ENCODE measurements around the gene INSL3. TPM values are rescaled to one million over a fixed set of nuclear protein-coding genes. Genes with fewer than 3 reads are reported as not detected.

Gene INSL3
- total and polyA plus RNA-seq, 2 donors (not counting 3 experiments of a cell fraction or from before 2014, with no cell fraction given): not detected

GRCh38 chr19:17848595-17849292 is 27.4 kb upstream of the INSL3 start:
- Histone ChIP-seq H4K20me1 (replicated peaks; ENCODE audit: control insufficient read depth, extremely low read depth, insufficient read depth, low read length) (no peaks in the 10 kb centered on the region), H3K9ac (replicated peaks; ENCODE audit: extremely low read depth, insufficient read depth, low read length) (no peak overlapping the region), H2AFZ (ENCODE audit: low read depth, low read length) (no peak overlapping the region), H3K9me3 (replicated peaks; ENCODE audit: control insufficient read depth, insufficient read depth, low read length) (no peaks in the 10 kb centered on the region), H3K27ac (ENCODE audit: insufficient read depth, low read depth, low read length) (no peak overlapping the region), H3K4me2 (ENCODE audit: insufficient read depth, low read length) (no peak overlapping the region), H3K9me1 (replicated peaks; ENCODE audit: control insufficient read depth, extremely low read depth, insufficient read depth, low read length) (no peaks in the 10 kb centered on the region), H3K79me2 (ENCODE audit: control insufficient read depth, insufficient read depth, low read length) (no peaks in the 10 kb centered on the region), H3K4me3 (replicated peaks in 1 of 3; ENCODE audit: insufficient read depth in 1 of 3, low read depth in 1 of 3, low read length in 3 of 3) (no peak overlapping the region), H3K36me3 (ENCODE audit: control insufficient read depth in 2 of 2, extremely low read depth in 1 of 2, insufficient read depth in 2 of 2, low read length in 2 of 2) (no peaks in the 10 kb centered on the region), H3K4me1 (ENCODE audit: control insufficient read depth, extremely low read depth, insufficient read depth, low read length) (no peaks in the 10 kb centered on the region), H3K27me3 (ENCODE audit: control insufficient read depth in 2 of 2, insufficient read depth in 2 of 2, low read length in 2 of 2) (no peaks in the 10 kb centered on the region)
- FAIRE-seq: no peak
- dilution Hi-C loops (cut with MboI; ENCODE audit: extremely low pct_ligation_motif_present, low sequenced_read_pairs) (no loop called here), intact Hi-C loops (cut with micrococcal nuclease) (no loop called here)
- DNase-seq (ENCODE audit: low read depth, low spot score): no peak
- no peak for TF ChIP-seq JUN (IDR thresholded peaks at IDR 0.05; ENCODE audit: borderline replicate concordance, insufficient read depth, insufficient read length, low read depth)
- ChIA-PET CTCF (interaction anchor here (0.8 to 1.9 kb wide), 4 partner anchors 10 to 431 kb away, joined by 3 to 13 read pairs (median 4); partner anchors contain the start of gene RPL18A), POLR2A (interaction anchor here (1.6 kb wide), 1 partner anchor 11 kb away, joined by 4 read pairs; the partner anchor contains the start of gene RPL18A)
- BruUV-seq (replicated peaks): no TSS peak

- POLR2A ChIA-PET: interaction anchor here (0.7 kb wide), 2 partner anchors 12 to 569 kb away, joined by 4 to 7 read pairs; no protein-coding TSS in a partner anchor
- Histone ChIP-seq H3K4me1 (ENCODE audit: control insufficient read depth, extremely low read depth, insufficient read depth, low read length) (peaks cover under 1% of the 10 kb centered on the region), H3K27me3 (ENCODE audit: control insufficient read depth in 2 of 2, insufficient read depth in 2 of 2, low read length in 2 of 2) (no peaks in the 10 kb centered on the region), H3K27ac (ENCODE audit: insufficient read depth, low read depth, low read length) (no peak within 1 kb of the TSS), H3K9me1 (replicated peaks; ENCODE audit: control insufficient read depth, extremely low read depth, insufficient read depth, low read length) (no peaks in the 10 kb centered on the region), H3K4me2 (ENCODE audit: insufficient read depth, low read length) (peak within 1 kb of the TSS; percentile 29), H3K4me3 (replicated peaks in 1 of 3; ENCODE audit: insufficient read depth in 1 of 3, low read depth in 1 of 3, low read length in 3 of 3) (peak within 1 kb of the TSS in 1 of 3 experiments; percentile 45), H3K9ac (replicated peaks; ENCODE audit: extremely low read depth, insufficient read depth, low read length) (no peak within 1 kb of the TSS), H4K20me1 (replicated peaks; ENCODE audit: control insufficient read depth, extremely low read depth, insufficient read depth, low read length) (no peaks in the 10 kb centered on the region), H3K9me3 (replicated peaks; ENCODE audit: control insufficient read depth, insufficient read depth, low read length) (no peaks in the 10 kb centered on the region), H3K79me2 (ENCODE audit: control insufficient read depth, insufficient read depth, low read length) (no peaks in the 10 kb centered on the region), H3K36me3 (ENCODE audit: control insufficient read depth in 2 of 2, extremely low read depth in 1 of 2, insufficient read depth in 2 of 2, low read length in 2 of 2) (no peaks in the 10 kb centered on the region), H2AFZ (ENCODE audit: low read depth, low read length) (peak within 1 kb of the TSS; percentile 78)
- no TSS peak for BruUV-seq (replicated peaks)
- FAIRE-seq (peak; percentile 79), DNase-seq (ENCODE audit: low read depth, low spot score) (peak; percentile 70)
- no peak for TF ChIP-seq EZH2 (IDR thresholded peaks at IDR 0.05; ENCODE audit: borderline replicate concordance, low read depth, low read length, severe bottlenecking)
- no peak for TF ChIP-seq POLR2AphosphoS5 (IDR thresholded peaks at IDR 0.05; ENCODE audit: insufficient read depth, low read depth, low read length)
- TF ChIP-seq CTCF (IDR thresholded peaks at IDR 0.05; ENCODE audit: extremely low read depth in 1 of 2, insufficient read depth in 1 of 2, low read depth in 1 of 2, low read length in 2 of 2): no peak
- no peak for TF ChIP-seq MAX (IDR thresholded peaks at IDR 0.05; ENCODE audit: insufficient read depth, insufficient read length)
- no peak for TF ChIP-seq MYC (IDR thresholded peaks at IDR 0.05; ENCODE audit: low read depth, low read length)
- TF ChIP-seq FOS (IDR thresholded peaks at IDR 0.05; ENCODE audit: borderline replicate concordance, insufficient read depth, low read length): no peak
- no peak for TF ChIP-seq POLR2A (IDR thresholded peaks at IDR 0.05; ENCODE audit: low read depth, low read length)
- no peak for TF ChIP-seq GATA2 (IDR thresholded peaks at IDR 0.05; ENCODE audit: insufficient read depth, insufficient read length, low read depth, low read length)
- no peak for TF ChIP-seq JUN (IDR thresholded peaks at IDR 0.05; ENCODE audit: borderline replicate concordance, insufficient read depth, insufficient read length, low read depth)
- intact Hi-C loops (cut with micrococcal nuclease): no loop called here
- CTCF ChIA-PET: interaction anchor here (1.0 to 1.9 kb wide), 3 partner anchors 8 to 17 kb away, joined by 3 to 13 read pairs (median 3); partner anchors contain the start of gene RPL18A
- dilution Hi-C loops (cut with MboI; ENCODE audit: extremely low pct_ligation_motif_present, low sequenced_read_pairs): no loop called here
These were observed 26.4 kb upstream of the INSL3 start, which contains the start of gene JAK3 for GRCh38 chr19:17847538-17848366. TSS of gene JAK3 (minus strand) at chr19:17847982. CDS start at chr19:17844417, 3,565 bp downstream.
